Measurements from ENCODE around the gene NEMF.
A peak's percentile ranks its signal among the peaks of the same experiment; 100 is the strongest.

- TF ChIP-seq CTCF (IDR thresholded peaks at IDR 0.05; ENCODE audit: insufficient read depth, low read length) (peak; percentile 19), SPI1 (IDR thresholded peaks at IDR 0.05; ENCODE audit: borderline replicate concordance, low read depth) (no peak)
These were observed 1.2 kb upstream of the NEMF start for GRCh38 chr14:49853572-49854375.

All from HL-60 (cell line).